Activated T-cell treated with anti-CD3 and anti-CD28 coated beads for 48 hours (primary cell): Measurements from ENCODE around the gene PANX3.
A peak's percentile ranks its signal among the peaks of the same experiment; 100 is the strongest.
"Not testable (repeated sequence)": the region's sequence is repeated elsewhere in the genome, so short reads cannot be mapped to it uniquely, and the experiment has no call there.

Source experiments
- DNase-seq: peaks from one replicate; pipeline ENCODE4 v3.0.0-alpha.2; 2020; ENCODE audit warnings: low read depth

PANX3 gene, protein sequence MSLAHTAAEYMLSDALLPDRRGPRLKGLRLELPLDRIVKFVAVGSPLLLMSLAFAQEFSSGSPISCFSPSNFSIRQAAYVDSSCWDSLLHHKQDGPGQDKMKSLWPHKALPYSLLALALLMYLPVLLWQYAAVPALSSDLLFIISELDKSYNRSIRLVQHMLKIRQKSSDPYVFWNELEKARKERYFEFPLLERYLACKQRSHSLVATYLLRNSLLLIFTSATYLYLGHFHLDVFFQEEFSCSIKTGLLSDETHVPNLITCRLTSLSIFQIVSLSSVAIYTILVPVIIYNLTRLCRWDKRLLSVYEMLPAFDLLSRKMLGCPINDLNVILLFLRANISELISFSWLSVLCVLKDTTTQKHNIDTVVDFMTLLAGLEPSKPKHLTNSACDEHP

DNA sequence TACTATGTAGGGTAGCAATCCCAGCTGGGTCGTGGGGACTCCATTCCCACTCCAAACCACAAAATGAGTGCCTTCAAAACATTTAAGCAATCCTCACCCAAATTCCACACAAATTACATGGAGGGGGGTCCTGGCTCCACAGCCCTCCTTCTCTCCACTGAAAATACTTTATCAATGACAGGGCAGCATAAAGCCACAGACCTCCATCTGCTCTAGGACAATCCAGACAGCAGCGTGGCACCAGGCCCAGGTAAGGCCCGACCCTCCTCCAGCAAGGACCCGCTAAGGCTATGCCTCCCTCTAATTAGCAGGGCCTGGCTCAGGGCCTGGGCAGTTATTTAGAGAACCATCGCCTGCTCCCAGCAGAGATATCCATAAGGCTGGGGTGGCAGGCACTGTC is at the start of gene PANX3:
Gene PANX3 (plus strand): TSS at position 365 of the 400 bp plus-strand sequence. CDS start 129 bp downstream, outside the sequence.
- no peak for DNase-seq

DNA sequence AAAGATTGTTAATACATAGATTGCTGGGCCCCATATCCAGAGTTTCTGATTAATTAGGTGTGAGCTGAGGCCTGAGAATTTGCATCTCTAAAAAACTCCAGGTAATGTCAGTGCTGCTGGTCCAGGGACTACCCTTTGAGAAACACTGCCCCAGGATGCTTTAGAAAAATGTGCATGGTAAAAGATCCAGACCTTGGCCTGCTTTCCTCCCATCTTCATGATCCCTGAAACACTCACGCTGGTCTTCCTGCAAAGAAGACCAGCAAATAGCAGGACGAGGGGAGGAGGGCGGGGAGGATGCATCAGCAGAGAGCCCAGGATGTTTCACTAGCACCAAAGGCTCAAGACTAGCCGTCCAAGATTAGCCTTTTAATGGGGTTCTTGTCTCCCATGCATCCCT is 41.5 kb upstream of the PANX3 start, which contains the start of gene OR8A1:
Gene OR8A1 (plus strand): TSS at position 301 of the 400 bp plus-strand sequence. CDS start 123 bp downstream, outside the sequence.
- no peak for DNase-seq

DNA sequence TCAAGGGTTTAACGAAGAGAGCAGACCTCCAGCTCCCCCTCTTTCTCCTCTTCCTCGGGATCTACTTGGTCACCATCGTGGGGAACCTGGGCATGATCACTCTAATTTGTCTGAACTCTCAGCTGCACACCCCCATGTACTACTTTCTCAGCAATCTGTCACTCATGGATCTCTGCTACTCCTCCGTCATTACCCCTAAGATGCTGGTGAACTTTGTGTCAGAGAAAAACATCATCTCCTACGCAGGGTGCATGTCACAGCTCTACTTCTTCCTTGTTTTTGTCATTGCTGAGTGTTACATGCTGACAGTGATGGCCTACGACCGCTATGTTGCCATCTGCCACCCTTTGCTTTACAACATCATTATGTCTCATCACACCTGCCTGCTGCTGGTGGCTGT is 41.1 kb upstream of the PANX3 start:
- no peak for DNase-seq

DNA sequence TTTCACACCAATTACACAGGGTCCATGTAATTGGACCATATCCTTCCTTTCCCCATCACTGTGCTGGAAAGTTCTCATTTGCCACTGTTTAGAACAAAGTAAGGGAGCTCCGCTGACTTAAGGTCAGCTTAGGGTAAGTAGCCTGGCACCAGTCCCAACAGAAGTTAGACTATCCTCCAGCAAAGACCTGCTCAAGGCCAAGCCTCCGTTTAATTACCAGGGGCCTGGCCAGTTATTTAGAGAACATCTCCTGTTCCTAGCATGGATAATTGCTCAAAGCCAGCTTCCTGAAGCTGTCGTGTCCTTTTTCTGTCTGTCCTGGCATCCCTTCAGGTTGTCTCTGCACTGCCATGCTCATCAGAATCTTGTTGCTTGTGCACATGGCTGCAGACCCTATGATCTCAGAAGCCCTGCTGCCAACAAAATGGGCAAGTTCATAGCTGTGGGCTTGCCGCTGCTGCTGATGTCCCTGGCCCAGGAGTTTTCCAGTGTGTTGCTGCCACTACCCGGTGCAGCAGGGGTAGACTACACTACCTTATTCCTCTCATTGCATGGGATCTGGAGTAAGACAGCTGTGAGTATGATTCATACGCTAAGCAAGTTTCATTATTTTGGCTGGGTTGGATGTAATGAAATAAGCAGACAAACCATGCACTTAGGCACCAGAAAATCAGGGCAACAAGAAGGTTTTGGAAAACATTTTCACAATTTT is 33.4 kb upstream of the PANX3 start:
- no peak for DNase-seq

DNA sequence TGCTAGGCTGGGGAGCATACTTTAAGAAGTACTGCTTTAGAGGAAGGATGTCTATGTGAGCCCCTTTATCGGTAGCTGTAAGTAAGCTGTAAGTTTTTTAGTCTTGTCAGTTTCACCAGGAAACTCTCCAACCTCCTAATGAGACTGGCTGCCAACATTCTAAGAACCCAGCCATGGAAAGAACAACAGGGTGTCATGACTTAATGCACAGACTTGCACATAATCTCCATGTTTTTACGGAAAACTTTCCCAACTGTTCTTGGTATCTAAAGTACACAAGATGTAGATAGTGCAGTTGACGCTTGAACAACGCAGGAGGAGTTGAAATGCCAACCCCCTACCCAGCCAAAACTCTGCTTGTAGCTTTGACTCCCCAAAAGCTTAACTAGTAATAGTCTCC is 32.5 kb upstream of the PANX3 start:
- no peak for DNase-seq

DNA sequence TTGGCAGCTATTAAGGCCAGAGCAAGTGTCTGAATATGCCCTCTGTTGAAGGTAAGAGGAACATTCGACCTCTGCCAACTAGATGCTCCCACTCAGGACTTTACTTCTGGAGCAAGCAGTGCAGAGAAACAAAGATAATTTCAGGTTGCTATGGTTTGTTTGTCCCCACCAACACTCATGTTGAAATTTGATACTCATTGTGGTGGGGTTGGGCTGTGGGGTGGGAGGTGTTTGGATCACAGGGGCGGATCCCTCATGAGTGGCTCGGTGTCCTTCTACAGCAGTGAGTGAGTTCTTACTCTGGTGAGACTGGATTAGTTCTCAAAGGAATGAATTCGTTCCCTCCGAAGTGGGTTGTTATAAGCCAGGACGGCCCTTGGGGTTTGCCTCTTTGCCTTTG is 29.4 kb upstream of the PANX3 start:
- DNase-seq, result no peak

DNA sequence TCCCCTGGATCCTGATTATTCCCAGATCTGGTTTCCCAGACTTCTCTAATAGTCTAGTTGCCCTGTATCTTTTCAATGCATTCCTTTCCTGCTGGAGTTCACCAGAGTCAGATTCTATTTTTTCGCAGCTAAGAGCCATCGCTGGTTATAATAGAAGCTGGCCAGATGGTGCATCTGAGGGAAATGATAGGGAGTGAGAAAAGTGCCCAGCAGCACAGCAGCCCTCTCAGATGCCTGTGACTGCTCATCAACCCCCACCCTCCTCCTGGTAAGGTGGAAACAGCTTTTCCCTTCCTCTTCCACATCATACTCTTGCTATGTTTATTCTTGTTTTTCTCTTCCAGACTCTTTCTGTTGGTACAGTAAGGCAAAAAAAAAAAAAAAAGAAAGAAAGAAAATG is 28.7 kb upstream of the PANX3 start:
- no peak for DNase-seq

DNA sequence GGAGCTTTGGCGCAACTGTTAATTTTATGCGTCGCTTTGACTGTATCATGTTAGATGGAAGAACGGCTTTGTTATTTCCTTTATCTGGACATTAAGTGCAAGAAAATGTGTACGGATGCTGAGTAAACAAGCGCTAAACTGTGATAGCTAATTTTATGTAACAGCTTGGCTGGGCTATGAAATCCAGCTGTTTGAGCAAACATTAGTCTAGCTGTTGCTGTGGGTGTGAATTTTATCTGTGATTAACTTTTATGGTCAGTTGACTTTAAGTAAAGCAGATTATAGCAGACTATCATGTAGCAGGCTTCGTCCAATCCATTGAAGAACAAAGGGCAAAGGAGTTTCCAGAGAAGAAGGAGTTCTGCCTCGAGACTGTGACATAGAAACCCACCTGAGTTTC is 27.4 kb upstream of the PANX3 start:
- DNase-seq, result no peak

DNA sequence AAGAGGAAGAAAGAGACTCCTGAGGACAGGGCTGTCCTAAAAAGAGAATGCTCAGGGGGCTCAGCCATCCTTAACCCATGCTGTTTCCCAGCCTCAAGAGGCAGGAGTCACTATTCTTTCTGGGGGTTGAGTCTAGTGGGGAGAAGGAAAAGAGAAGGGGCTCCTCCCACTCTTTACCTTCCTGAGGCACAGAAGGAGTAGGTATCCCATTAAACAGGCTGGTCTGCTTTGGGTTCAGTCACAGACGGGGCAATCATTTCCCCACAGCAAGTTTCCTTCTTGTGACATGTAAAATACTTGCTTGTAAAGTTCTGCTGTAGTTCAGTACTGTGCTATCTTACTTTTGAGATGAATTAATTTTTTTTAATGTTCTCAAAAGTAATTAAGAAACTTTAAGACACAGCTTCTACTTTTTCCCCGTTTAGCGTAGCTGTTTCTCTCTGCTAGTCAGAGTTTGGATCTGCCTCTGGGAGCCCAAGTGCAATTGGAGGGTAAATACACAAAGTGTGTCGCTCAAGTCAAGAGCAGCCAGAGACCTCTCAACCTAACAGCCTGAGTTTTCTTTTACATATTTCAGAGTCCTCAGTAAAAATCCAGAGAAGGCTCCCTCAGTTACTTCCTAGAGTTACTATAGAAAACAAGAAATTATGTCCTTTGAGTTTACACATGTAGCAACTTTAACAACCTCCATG is 26.4 kb upstream of the PANX3 start:
- no peak for DNase-seq

DNA sequence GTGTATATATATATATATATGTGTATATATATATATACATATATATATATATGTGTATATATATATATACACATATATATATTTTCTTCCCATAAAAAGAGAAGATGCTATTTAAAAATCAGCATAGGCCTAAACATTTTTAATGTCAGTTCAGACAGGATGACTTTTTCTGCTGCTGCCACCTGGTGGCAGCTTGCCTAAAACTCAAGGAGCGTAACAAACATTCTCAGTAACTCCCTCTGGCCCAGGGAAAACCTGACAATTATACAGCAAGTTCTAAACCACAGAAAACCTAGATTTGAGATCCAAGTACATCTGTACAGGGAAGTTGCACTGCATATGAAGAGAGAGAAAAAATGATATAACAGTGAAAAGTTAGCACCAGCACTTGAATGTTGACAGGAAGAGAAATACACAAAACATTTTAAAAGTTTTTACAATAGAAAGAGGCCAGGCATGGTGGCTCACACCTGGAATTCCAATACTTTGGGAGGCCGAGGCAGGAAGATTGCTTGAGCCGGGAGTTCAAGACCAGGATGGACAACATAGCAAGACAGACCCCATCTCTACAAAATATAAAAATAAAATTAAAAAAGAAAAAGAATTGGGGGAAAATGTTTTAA is 24.9 kb upstream of the PANX3 start:
- peak; percentile 28 for DNase-seq

DNA sequence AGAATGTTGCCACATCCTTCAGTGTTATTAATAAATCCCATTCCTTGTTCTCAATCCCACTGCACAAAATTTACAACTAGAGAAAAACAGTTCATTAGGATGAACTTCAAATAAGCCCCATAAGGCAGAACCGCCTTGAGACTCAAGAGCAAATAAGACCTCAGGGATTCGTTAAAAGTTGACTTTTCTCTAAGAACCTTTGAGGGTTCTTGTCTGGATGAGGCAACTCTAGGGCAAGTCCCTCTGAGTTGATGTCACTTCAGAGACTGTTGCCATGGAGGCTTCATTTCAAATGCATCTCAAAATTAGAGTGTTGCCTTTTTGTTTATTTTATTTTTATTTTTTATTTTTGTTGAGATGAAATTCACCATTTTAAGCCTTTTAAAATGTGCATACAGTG is 19.8 kb upstream of the PANX3 start:
- DNase-seq, result no peak

DNA sequence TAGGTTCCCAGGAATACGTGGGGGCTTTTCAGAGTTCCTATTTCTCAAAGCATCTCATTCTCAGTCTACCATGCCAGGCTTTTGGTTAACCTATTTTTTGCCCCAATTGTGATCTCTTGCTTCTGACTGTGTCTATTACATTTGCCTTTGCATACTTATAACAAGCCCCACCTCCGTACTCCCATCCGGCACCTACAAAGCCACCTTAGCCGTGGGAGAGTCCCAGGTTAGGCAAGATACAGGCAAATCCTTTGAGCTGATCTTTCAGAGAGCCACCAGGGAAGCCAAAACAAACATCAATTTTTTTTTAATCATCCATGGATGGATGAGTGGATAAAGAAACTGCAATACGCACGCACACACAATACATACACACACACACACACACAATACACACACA is 18.6 kb upstream of the PANX3 start:
- no peak for DNase-seq

DNA sequence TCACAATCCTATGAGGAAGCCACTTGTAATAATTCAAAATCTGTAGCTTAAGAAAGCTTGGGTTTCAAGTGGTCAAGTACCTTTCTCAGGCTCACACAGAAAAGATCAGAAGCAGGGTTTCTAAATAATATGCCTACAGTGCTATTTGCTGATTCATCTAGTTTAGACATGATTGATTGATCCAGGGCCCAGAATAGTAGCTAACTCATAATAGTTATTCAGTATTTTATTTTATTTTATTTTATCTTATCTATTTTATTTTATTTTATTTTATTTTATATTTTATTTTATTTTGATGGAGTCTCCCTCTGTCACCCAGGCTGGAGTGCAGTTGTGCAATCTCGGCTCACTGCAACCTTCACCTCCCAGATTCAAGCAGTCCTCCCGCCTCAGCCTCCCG is 15.9 kb upstream of the PANX3 start:
- DNase-seq, result no peak

DNA sequence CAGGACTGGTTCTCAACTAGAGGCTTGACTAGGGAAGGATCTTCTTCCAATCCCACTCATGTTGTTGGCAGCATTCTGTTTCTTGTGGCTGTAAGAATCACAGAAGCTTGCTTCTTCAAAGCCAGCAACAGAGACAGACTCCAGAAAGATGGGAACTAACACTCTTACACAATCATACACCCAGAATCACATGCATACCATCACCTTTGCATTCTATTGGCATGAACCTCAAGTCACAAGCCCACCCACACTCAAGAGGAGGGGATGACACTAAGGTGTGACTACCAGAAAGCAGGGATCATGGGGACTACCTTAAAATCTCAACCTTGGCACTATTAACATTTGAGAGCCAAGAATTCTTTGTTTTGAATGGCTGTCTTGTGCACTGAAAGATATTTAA is 13.6 kb upstream of the PANX3 start:
- no peak for DNase-seq

DNA sequence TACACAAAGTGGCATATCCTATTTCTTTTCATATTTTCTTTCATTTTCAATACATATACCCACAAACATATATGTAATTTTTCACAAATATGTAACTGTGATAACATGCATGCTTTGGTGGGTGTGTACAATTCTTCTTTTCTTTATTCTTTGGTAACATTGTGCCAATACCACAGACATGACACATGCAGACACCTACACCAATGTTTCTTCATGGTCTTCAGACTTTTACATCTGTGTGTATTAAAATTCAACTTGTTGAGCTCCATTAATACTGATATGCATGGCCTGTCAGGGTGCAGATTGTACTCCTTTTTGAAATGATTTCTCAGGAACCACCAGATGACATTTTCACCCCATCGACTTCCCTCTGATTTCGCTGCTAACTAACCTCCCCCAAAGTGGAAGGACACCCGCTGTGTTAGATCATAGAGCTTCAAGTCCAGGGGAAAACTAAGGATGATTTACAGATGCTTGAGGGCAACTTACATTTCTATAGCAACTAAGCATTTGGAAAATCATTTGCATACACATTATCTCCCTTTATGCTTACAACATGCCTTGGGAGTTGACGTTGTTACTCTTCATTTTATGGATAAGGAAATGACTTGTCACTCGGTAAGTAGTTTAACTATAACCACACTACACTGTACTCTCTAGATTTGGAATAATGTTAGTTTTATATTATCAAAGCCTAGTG is 10.5 kb upstream of the PANX3 start:
- no peak for DNase-seq

DNA sequence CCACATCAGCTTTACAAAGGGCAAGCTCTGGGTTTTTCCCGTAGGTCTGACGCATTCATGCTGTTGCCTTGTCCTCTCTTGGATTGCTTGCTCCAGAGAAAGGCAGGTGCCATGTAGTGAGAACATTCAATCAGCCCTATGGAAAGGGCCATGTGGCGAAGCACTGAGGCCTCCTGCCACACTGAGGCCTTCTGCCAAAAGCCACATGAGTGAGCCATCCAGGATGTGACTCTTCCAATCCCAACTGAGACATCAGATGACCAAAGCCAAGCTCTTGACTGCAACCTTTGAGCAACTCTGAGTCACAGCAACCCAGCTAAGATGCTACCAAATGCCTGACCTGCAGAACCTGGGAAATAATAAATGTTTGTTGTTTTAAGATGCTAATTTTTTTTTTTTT is 9.0 kb upstream of the PANX3 start:
- DNase-seq, result no peak

DNA sequence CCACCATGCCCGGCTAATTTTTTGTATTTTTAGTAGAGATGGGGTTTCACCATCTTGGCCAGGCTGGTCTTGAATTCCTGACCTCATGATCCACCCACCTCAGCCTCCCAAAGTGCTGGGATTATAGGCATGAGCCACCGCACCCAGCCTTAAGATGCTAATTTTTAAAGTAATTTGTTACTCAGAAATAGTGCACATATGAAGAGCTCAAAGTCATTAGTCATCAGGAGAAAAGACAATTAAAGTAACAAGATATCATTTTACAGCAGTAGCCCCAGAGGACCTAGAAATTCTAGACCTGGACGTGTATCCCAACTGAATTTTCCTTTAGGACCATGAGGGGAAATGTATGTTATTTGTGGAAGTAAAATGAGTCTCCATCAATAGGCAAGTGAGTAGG is 8.5 kb upstream of the PANX3 start:
- DNase-seq, result not testable (repeated sequence)

DNA sequence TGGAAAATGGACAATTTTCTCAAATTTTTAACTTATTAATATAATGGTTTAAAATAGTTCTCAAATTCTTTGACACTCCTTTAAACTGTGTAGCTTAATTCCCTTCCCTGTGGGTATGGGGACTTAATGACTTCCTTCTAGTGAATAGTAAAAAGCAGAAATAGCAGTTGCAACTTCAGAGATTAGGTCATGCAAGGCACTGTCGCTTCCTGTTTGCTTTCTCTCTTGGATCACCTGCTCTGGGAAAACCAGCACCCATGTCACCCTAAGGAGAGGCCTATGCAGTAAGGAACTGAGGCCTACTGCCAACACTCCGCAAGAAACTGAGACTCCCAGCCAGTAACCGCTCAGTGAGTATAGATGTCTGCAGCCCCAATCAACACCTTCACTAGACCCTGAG is 5.5 kb upstream of the PANX3 start:
- no peak for DNase-seq

DNA sequence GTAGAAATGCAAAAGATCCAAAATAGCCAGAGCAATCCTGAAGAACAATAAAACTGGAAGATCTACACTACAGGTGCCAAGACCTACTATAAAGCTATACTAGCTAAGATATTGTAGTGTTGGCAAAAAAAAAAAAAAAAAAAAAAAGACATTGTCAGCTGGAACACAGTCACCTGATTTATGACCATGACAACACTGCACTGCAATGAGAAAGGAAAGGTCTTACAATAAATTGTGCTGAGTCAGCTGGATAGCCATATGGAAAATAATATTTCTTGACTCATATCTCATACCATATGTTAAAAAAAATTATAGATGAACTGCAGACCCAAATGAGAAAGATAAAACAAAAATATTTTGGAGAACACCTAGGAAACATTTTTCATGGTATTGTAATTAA is 3.1 kb upstream of the PANX3 start:
- DNase-seq, result no peak

DNA sequence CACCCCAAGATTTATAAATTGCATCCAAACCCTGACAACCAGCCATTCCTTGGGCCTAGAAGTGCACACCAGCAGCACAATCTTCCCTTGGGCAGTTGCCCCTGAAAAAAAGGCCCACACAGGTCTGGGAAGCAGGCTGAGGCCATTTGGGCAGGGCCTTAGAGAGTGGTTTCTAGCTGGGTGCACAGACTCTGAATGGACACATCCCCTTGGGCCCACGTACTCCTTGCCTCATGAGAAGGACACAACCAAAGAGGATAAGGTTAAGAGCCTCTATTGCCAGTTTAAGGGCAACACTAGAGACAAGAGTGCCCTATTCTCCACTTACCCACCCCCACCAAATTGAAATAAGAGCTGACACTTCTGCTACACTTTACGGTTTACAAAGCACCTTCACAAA is 933 bp upstream of the PANX3 start:
- no peak for DNase-seq

DNA sequence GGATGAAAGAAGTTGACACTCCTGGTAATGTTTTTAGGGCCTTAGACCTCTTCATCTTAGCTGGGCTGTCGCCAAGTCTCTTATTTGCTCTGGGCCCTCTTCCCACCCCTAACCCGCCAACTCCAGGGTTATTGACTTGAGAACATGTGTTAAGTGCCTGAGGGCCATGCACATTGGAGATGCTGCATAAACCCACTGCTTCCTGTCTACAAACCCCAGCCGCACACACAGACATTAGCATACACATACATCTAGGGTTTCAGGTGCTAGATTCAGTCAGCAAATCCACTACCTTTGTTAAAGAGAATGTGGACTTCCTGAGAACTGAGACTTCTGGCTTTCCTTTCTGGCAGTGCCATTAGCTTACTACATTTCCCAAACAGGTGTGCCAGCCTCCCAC is 817 bp downstream of the PANX3 start:
- DNase-seq, result no peak
